ENCODE data around the gene GPR50.

GPR50 gene

DNA sequence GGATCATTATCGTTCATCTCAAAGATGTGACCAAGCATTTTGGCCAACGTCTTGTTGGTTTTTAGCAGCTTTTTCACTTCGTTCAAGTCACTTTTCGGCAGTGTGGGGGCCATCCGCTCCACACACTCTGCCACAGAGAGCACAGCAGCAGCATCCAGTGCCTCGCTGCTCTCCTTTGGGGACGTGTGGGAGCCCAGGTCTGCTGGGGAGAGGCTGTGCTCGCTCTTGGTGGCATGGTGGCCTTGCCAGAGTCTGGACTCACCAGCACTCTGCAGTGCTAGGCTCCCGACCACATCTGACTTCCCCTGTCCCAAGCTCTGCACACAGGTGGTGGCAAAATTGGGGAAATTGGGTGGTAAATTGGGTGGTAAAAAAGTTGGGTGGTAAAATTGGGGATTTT lies 50.6 kb downstream of the GPR50 start:
- no peak overlapping the region for H3K4me3 ChIP-seq (replicated peaks; ENCODE audit: low read depth, low read length)
- no peaks in the 10 kb centered on the region for H3K27me3 ChIP-seq (replicated peaks; ENCODE audit: control insufficient read depth, insufficient read depth, low read length)
- H3K36me3 ChIP-seq (ENCODE audit: control insufficient read depth, insufficient read depth, low read length) = no peaks in the 10 kb centered on the region
- TF ChIP-seq, protein P1, sequence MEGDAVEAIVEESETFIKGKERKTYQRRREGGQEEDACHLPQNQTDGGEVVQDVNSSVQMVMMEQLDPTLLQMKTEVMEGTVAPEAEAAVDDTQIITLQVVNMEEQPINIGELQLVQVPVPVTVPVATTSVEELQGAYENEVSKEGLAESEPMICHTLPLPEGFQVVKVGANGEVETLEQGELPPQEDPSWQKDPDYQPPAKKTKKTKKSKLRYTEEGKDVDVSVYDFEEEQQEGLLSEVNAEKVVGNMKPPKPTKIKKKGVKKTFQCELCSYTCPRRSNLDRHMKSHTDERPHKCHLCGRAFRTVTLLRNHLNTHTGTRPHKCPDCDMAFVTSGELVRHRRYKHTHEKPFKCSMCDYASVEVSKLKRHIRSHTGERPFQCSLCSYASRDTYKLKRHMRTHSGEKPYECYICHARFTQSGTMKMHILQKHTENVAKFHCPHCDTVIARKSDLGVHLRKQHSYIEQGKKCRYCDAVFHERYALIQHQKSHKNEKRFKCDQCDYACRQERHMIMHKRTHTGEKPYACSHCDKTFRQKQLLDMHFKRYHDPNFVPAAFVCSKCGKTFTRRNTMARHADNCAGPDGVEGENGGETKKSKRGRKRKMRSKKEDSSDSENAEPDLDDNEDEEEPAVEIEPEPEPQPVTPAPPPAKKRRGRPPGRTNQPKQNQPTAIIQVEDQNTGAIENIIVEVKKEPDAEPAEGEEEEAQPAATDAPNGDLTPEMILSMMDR (IDR thresholded peaks at IDR 0.05; ENCODE audit: insufficient read depth, low read length, poor library complexity, severe bottlenecking) = no peak
- no peak for DNase-seq (ENCODE audit: extremely low read depth, insufficient read length)

DNA sequence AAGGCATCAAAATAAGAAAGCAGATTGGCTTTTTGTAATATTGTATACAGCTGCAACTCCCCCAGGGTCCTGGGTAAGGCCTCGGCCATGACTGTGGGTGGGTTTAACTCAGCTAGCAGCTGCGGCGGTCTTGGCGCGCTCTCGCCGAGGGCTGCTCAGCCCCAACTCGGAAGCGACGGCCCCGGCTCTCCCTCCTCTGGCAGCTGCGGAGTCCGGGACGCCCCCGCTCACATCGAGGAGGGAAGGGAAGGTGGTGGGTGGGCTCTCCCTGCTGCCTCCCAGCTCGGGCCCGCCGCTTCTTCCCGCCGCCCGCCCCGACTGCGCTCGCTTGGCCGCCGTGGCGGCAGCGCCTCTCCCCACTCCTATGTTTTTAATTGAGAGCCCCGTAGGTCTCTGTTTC lies 51.2 kb downstream of the GPR50 start:
- H3K4me3 ChIP-seq (replicated peaks; ENCODE audit: low read depth, low read length) = no peak overlapping the region

GRCh38 chrX:151228935-151229334 lies 52.6 kb downstream of the GPR50 start:
- DNase-seq (ENCODE audit: extremely low read depth, insufficient read length) = no peak
- no peak overlapping the region for H3K4me3 ChIP-seq (replicated peaks; ENCODE audit: low read depth, low read length)
- TF ChIP-seq, protein P1 (IDR thresholded peaks at IDR 0.05; ENCODE audit: insufficient read depth, low read length, poor library complexity, severe bottlenecking) = no peak
- H3K36me3 ChIP-seq (ENCODE audit: control insufficient read depth, insufficient read depth, low read length) = no peaks in the 10 kb centered on the region
- H3K27me3 ChIP-seq (replicated peaks; ENCODE audit: control insufficient read depth, insufficient read depth, low read length) = no peaks in the 10 kb centered on the region

More for the DNA sequence above, 51.2 kb downstream of the GPR50 start:
- Histone ChIP-seq H3K27me3 (replicated peaks; ENCODE audit: control insufficient read depth, insufficient read depth, low read length) (no peaks in the 10 kb centered on the region), H3K36me3 (ENCODE audit: control insufficient read depth, insufficient read depth, low read length) (no peaks in the 10 kb centered on the region)
- TF ChIP-seq, protein P1 (IDR thresholded peaks at IDR 0.05; ENCODE audit: insufficient read depth, low read length, poor library complexity, severe bottlenecking) = no peak
- DNase-seq (ENCODE audit: extremely low read depth, insufficient read length) = no peak
